Measurements from ENCODE around the gene SH3D19. TPM values are rescaled to one million over a fixed set of nuclear protein-coding genes. Genes with fewer than 3 reads are reported as not detected.
"Not testable (repeated sequence)": the region's sequence is repeated elsewhere in the genome, so short reads cannot be mapped to it uniquely, and the experiment has no call there.

Gene SH3D19
- total and polyA plus RNA-seq, 8 donors: 11.0 to 129 (median 67.1) TPM

DNA sequence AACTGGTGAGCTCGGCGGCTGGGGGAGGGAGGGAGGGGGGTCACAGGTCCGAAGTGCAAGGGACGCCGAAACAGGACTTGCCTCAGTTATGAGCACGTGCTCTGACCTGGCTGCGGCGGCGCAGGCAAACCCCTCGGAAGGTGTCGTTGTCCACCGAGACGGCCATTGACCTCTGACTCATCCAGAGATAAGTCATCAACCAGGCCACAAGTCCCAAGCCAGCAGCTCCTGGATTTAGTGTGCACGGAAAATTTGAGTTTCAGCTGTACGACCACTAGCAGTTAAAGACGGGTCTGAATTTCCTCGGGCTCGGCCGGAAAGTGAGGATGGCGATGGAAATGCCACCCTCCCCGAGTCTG, 674 bp downstream of the SH3D19 start:
- Histone ChIP-seq H3K4me1 (peaks cover 15 to 55% (median 34%) of the 10 kb centered on the region in 4 donors), H3K27ac (peak overlapping the region; percentile 86 to 97 (median 94)), H3K36me3 (no peaks in the 10 kb centered on the region), H3K27me3 (peaks cover 0 to 14% (median 0%) of the 10 kb centered on the region in 3 donors), H3K4me3 (peak overlapping the region; percentile 67 to 81 (median 78)), H3K9me3 (no peaks in the 10 kb centered on the region)
- 1 to 16% (median 2%) methylated on average over 18 to 21 of the region's 21 CpGs for WGBS, 5 donors
- intact Hi-C loops (cut with DNase I; ENCODE audit: low total_unique reads): no loop called here
- DNase-seq: peak; percentile 48 to 80
- TF ChIP-seq EP300 (IDR thresholded peaks at IDR 0.05): no peak
- TF ChIP-seq, protein P1, sequence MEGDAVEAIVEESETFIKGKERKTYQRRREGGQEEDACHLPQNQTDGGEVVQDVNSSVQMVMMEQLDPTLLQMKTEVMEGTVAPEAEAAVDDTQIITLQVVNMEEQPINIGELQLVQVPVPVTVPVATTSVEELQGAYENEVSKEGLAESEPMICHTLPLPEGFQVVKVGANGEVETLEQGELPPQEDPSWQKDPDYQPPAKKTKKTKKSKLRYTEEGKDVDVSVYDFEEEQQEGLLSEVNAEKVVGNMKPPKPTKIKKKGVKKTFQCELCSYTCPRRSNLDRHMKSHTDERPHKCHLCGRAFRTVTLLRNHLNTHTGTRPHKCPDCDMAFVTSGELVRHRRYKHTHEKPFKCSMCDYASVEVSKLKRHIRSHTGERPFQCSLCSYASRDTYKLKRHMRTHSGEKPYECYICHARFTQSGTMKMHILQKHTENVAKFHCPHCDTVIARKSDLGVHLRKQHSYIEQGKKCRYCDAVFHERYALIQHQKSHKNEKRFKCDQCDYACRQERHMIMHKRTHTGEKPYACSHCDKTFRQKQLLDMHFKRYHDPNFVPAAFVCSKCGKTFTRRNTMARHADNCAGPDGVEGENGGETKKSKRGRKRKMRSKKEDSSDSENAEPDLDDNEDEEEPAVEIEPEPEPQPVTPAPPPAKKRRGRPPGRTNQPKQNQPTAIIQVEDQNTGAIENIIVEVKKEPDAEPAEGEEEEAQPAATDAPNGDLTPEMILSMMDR (IDR thresholded peaks at IDR 0.05): no peak
- no peak for TF ChIP-seq POLR2A (IDR thresholded peaks at IDR 0.05)
- TF ChIP-seq POLR2AphosphoS5 (IDR thresholded peaks at IDR 0.05): peak in 1 of 3 donors; percentile 45

DNA sequence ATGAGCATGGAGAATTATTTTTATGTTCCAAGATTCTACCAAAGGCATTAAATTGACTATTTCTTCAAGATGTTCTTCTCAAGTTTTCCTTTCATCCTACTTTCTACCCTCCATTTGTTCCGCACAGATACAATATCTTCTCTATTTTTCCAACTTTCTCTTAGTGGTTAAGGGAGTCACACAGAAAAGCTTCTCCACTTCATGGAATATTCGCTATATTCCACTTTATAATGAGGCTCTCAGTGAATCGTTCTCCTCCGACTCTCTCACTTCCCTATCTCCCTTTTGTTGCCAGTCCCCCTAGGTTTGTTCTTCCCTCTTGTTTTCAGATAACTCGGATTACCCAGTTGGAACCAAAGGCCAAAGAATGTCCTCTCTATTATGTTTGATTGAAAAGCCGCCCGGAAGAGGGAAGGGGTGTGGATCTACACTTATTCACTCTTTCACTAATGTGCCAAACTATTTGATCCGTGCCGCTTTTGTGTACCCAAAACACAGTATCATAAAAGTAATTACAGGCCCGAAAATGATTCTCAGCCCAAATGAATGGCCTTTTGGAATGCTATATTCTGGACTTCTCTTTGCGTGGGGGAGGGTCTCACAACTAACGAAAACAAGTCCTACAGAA, 1.2 kb downstream of the SH3D19 start:
- H3K27ac ChIP-seq: peak overlapping the region; percentile 86 to 97 (median 94)
- DNase-seq: peak in 1 of 2 donors; percentile 35
- intact Hi-C loops (cut with DNase I; ENCODE audit: low total_unique reads): no loop called here
- H3K9me3 ChIP-seq: no peaks in the 10 kb centered on the region
- 18 to 26% (median 21%) methylated on average over 12 of the region's 12 CpGs for WGBS, 5 donors
- H3K36me3 ChIP-seq: no peaks in the 10 kb centered on the region
- TF ChIP-seq, protein P1 (IDR thresholded peaks at IDR 0.05): no peak
- TF ChIP-seq POLR2A (IDR thresholded peaks at IDR 0.05) (no peak), EP300 (IDR thresholded peaks at IDR 0.05) (no peak), POLR2AphosphoS5 (IDR thresholded peaks at IDR 0.05) (no peak)
- peaks cover 15 to 57% (median 34%) of the 10 kb centered on the region in 4 donors for H3K4me1 ChIP-seq
- H3K4me3 ChIP-seq: peak overlapping the region; percentile 67 to 81 (median 78)
- peaks cover 0 to 14% (median 0%) of the 10 kb centered on the region in 3 donors for H3K27me3 ChIP-seq

DNA sequence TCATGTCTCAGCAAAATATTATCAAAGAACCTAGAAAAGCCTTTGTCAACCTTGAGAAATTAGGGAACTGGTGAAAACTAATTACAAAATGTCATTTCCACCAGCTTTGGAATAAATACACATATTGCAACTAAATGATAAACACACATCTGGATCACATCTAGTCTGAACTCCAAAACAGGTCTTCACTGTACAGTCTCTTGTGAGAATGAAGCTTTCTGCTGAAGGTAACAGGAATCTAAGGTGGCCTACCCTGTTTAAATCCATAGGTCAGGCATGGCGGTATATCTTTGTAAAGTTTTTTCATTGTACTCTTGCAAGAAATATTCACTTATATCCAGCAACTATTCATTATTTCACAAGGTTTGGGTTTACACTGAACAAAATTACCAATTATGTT, 1.7 kb downstream of the SH3D19 start:
- no peak for TF ChIP-seq POLR2AphosphoS5 (IDR thresholded peaks at IDR 0.05)
- Histone ChIP-seq H3K27me3 (peaks cover 0 to 14% (median 0%) of the 10 kb centered on the region in 3 donors), H3K4me3 (peak overlapping the region; percentile 67 to 81 (median 78)), H3K4me1 (peaks cover 15 to 57% (median 34%) of the 10 kb centered on the region in 4 donors), H3K27ac (peak overlapping the region in 4 of 5 donors; percentile 87 to 97 (median 94)), H3K9me3 (no peaks in the 10 kb centered on the region), H3K36me3 (no peaks in the 10 kb centered on the region)
- DNase-seq: no peak
- intact Hi-C loops (cut with DNase I; ENCODE audit: low total_unique reads): no loop called here
- WGBS, 5 donors: 64 to 98% (median 76%) methylated on average over 1 of the region's 1 CpG

DNA sequence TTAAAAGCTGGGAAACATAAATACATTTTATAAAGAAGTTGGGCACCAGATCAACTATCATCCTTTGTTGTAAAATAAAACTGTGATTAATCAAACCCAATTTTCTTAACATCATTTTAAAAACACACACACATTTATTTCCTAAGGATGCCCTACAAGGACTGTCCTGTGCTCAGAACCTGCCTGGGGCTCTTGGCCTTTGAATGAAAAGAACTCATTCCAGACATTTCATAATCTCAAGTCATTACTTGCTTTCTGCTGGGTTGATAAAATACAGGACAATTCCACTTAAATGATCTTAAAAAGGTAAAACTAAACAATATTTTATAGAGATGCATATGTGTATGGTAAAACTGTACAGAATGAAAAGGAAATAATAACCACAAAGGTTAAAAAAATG, 2.8 kb downstream of the SH3D19 start:
- Histone ChIP-seq H3K27me3 (peaks cover 0 to 14% (median 0%) of the 10 kb centered on the region in 3 donors), H3K9me3 (no peaks in the 10 kb centered on the region), H3K4me1 (peaks cover 15 to 57% (median 35%) of the 10 kb centered on the region in 4 donors), H3K36me3 (no peaks in the 10 kb centered on the region), H3K27ac (peak overlapping the region in 4 of 5 donors; percentile 41 to 97 (median 94)), H3K4me3 (no peak overlapping the region)
- no peak for DNase-seq
- TF ChIP-seq, protein P1 (IDR thresholded peaks at IDR 0.05): no peak
- TF ChIP-seq POLR2AphosphoS5 (IDR thresholded peaks at IDR 0.05) (no peak), POLR2A (IDR thresholded peaks at IDR 0.05) (no peak), EP300 (IDR thresholded peaks at IDR 0.05) (no peak)
- intact Hi-C loops (cut with DNase I; ENCODE audit: low total_unique reads): no loop called here

DNA sequence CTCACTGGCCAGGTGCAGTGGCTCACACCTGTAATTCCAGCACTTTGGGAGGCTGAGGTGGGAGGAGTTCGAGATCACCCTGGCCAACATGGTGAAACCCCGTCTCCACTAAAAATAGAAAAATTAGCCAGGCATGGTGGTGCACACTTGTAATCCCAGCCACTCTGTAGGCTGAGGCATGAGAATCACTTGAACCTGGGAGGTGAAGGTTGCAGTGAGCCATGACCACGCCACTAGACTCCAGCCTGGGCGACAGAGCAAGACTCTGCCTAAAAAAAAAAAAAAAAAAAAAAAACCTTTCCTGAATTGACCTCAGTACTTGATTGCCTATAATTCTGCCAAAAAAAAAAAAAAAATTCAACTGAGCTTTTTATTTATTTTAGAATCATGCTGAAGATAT, 3.2 kb downstream of the SH3D19 start:
- H3K4me3 ChIP-seq; H3K9me3 ChIP-seq; DNase-seq; H3K36me3 ChIP-seq; intact Hi-C loops (cut with DNase I; ENCODE audit: low total_unique reads): not testable (repeated sequence)
- Histone ChIP-seq H3K27ac (peak overlapping the region in 4 of 5 donors; percentile 8 to 95 (median 41)), H3K27me3 (peaks cover 0 to 14% (median 0%) of the 10 kb centered on the region in 3 donors), H3K4me1 (peaks cover 15 to 57% (median 37%) of the 10 kb centered on the region in 4 donors)
- WGBS, 5 donors: 59 to 91% (median 82%) methylated on average over 4 of the region's 4 CpGs
